Small intestine (tissue), 7 donors: ENCODE results near the gene TOR1AIP1. TPM values are rescaled to one million over a fixed set of nuclear protein-coding genes. Genes with fewer than 3 reads are reported as not detected.

ENCODE experiments used
- DNase-seq, 2 donors: peaks; one replicate each; pipeline versions ENCODE4 v3.0.0 to v3.0.0-alpha.2; 2013
- FAIRE-seq: peaks from 2 replicates; lab custom pipeline; 2012; peaks lifted over from hg19 to GRCh38; lab: Jason Lieb, UNC
- H3K27ac ChIP-seq, 3 donors: one replicate each; pipeline ENCODE4 v1.5.1; 2013; ENCODE audit warnings: low read length in 2 of 3, mild to moderate bottlenecking in 2 of 3, control low read depth in 1 of 3, inconsistent platforms in 1 of 3, low read depth in 1 of 3, moderate library complexity in 1 of 3
- H3K27me3 ChIP-seq, 3 donors: one replicate each; pipeline ENCODE4 v1.6.1; 2013; ENCODE audit warnings: low read length in 3 of 3, inconsistent platforms in 1 of 3; ENCODE audit not compliant: control insufficient read depth in 3 of 3, insufficient read depth in 3 of 3
- H3K36me3 ChIP-seq, 3 donors: one replicate each; pipeline ENCODE4 v1.6.1; 2013; ENCODE audit warnings: low read length in 3 of 3, inconsistent platforms in 1 of 3, low read depth in 1 of 3, mild to moderate bottlenecking in 1 of 3, moderate library complexity in 1 of 3; ENCODE audit not compliant: control insufficient read depth in 3 of 3, insufficient read depth in 2 of 3
- H3K4me1 ChIP-seq, 3 donors: one replicate each; pipeline ENCODE4 v1.6.1; 2013; ENCODE audit warnings: low read length in 2 of 3, inconsistent platforms in 1 of 3, low read depth in 1 of 3, mild to moderate bottlenecking in 1 of 3, moderate library complexity in 1 of 3; ENCODE audit not compliant: control insufficient read depth in 3 of 3, insufficient read depth in 2 of 3
- H3K4me3 ChIP-seq, 3 donors: one replicate each; pipeline ENCODE4 v1.5.1; 2013; ENCODE audit warnings: low read length in 3 of 3, control low read depth in 1 of 3, inconsistent platforms in 1 of 3, low read depth in 1 of 3, mild to moderate bottlenecking in 1 of 3, moderate library complexity in 1 of 3
- H3K9me3 ChIP-seq, 2 donors: one replicate each; pipeline ENCODE4 v1.6.1; 2013; ENCODE audit warnings: low read depth in 1 of 2, low read length in 1 of 2; ENCODE audit not compliant: control insufficient read depth in 2 of 2, insufficient read depth in 1 of 2
- WGBS, 3 donors: extraction: QIAGEN DNeasy Blood & Tissue Kit; methylation state at CpG; one replicate each; pipeline ENCODE4 v1.1.7; 2013; 5-methylcytosine and 5-hydroxymethylcytosine counted together
- polyA plus RNA-seq, 4 donors: library from polyadenylated mRNA; stranded (reverse) in 3 of 4; unstranded in 1 of 4; fragments of 200-250 nt in 3 of 4; fragments of 120-200 nt in 1 of 4; gene quantifications; one replicate each; pipeline versions ENCODE4 v1.2.1 to v1.2.3, GENCODE V29; 2013
- donor health status: healthy with polysubstance abuse.
- donor health status: control.
- donor health status: control.
- donor health status: Bipolar disorder and iron deficiency.
- donor health status: healthy.

TOR1AIP1 gene
- polyA plus RNA-seq, 4 donors = 5.8 to 24.6 (median 11.5) TPM

GRCh38 chr1:179923029-179923428 is 40.9 kb downstream of the TOR1AIP1 start:
- H3K9me3 ChIP-seq = no peaks in the 10 kb centered on the region
- H3K4me3 ChIP-seq = no peak overlapping the region
- peaks cover under 1 to 8% (median 6%) of the 10 kb centered on the region in 3 donors for H3K36me3 ChIP-seq
- DNase-seq = no peak
- no peak overlapping the region for H3K27ac ChIP-seq
- peaks cover 0 to 2% (median under 1%) of the 10 kb centered on the region in 3 donors for H3K4me1 ChIP-seq
- H3K27me3 ChIP-seq = no peaks in the 10 kb centered on the region
- FAIRE-seq = no peak

GRCh38 chr1:179924268-179924667 is 42.2 kb downstream of the TOR1AIP1 start:
- Histone ChIP-seq H3K27ac (no peak overlapping the region), H3K27me3 (no peaks in the 10 kb centered on the region), H3K4me3 (no peak overlapping the region), H3K36me3 (peaks cover 0 to 7% (median 3%) of the 10 kb centered on the region in 3 donors), H3K9me3 (no peaks in the 10 kb centered on the region), H3K4me1 (peaks cover 0 to 3% (median 2%) of the 10 kb centered on the region in 3 donors)
- 88 to 100% (median 100%) methylated on average over 1 of the region's 1 CpG for WGBS, 3 donors
- DNase-seq (no peak), FAIRE-seq (no peak)

GRCh38 chr1:179925302-179925701 is 43.2 kb downstream of the TOR1AIP1 start:
- 91 to 94% (median 92%) methylated on average over 5 of the region's 5 CpGs for WGBS, 3 donors
- no peaks in the 10 kb centered on the region for H3K27me3 ChIP-seq
- no peak for FAIRE-seq
- no peaks in the 10 kb centered on the region for H3K9me3 ChIP-seq
- no peak for DNase-seq
- peaks cover 0 to 5% (median 3%) of the 10 kb centered on the region in 3 donors for H3K36me3 ChIP-seq
- H3K4me3 ChIP-seq = no peak overlapping the region
- H3K4me1 ChIP-seq = peaks cover 0 to 3% (median 2%) of the 10 kb centered on the region in 3 donors
- no peak overlapping the region for H3K27ac ChIP-seq

- FAIRE-seq (no peak), DNase-seq (no peak)
- Histone ChIP-seq H3K27ac (no peak overlapping the region), H3K9me3 (no peaks in the 10 kb centered on the region), H3K27me3 (no peaks in the 10 kb centered on the region), H3K4me3 (no peak overlapping the region), H3K36me3 (peaks cover 0 to 3% (median 0%) of the 10 kb centered on the region in 3 donors), H3K4me1 (peaks cover 0 to 3% (median 2%) of the 10 kb centered on the region in 3 donors)
- WGBS, 3 donors = 78 to 79% (median 78%) methylated on average over 4 of the region's 4 CpGs
Observed at GRCh38 chr1:179925922-179926849, 44.1 kb downstream of the TOR1AIP1 start.

GRCh38 chr1:179926850-179927205 is 44.7 kb downstream of the TOR1AIP1 start:
- Histone ChIP-seq H3K9me3 (no peaks in the 10 kb centered on the region), H3K27ac (no peak overlapping the region), H3K4me1 (peaks cover 0 to 3% (median 2%) of the 10 kb centered on the region in 3 donors), H3K4me3 (no peak overlapping the region), H3K27me3 (no peaks in the 10 kb centered on the region), H3K36me3 (no peaks in the 10 kb centered on the region)
- WGBS, 3 donors = 97% methylated on average over 3 of the region's 3 CpGs
- DNase-seq = no peak
- FAIRE-seq = no peak

- FAIRE-seq (no peak), DNase-seq (peak; percentile 77 to 93)
- H3K4me1 ChIP-seq = peaks cover 0 to 3% (median 2%) of the 10 kb centered on the region in 3 donors
- peaks cover 0 to 3% of the 10 kb centered on the region in 2 donors for H3K9me3 ChIP-seq
- H3K27me3 ChIP-seq = no peaks in the 10 kb centered on the region
- no peaks in the 10 kb centered on the region for H3K36me3 ChIP-seq
- peak overlapping the region in 1 of 3 donors; percentile 32 for H3K27ac ChIP-seq
- WGBS, 3 donors = 6 to 32% (median 21%) methylated on average over 2 of the region's 2 CpGs
- H3K4me3 ChIP-seq = no peak overlapping the region
Observed at GRCh38 chr1:179929955-179930798, 48.1 kb downstream of the TOR1AIP1 start.

- no peak for FAIRE-seq
- H3K4me1 ChIP-seq = peaks cover 0 to 3% (median 2%) of the 10 kb centered on the region in 3 donors
- peaks cover 0 to 3% of the 10 kb centered on the region in 2 donors for H3K9me3 ChIP-seq
- H3K27ac ChIP-seq = no peak overlapping the region
- H3K4me3 ChIP-seq = no peak overlapping the region
- DNase-seq = peak; percentile 57 to 88
- no peaks in the 10 kb centered on the region for H3K36me3 ChIP-seq
- WGBS, 3 donors = 17 to 66% (median 43%) methylated on average over 3 of the region's 3 CpGs
- no peaks in the 10 kb centered on the region for H3K27me3 ChIP-seq
Observed at GRCh38 chr1:179930867-179931266, 48.8 kb downstream of the TOR1AIP1 start.

GRCh38 chr1:179933219-179933618 is 51.1 kb downstream of the TOR1AIP1 start:
- FAIRE-seq (no peak), DNase-seq (peak in 1 of 2 donors; percentile 67)
- Histone ChIP-seq H3K4me3 (no peak overlapping the region), H3K9me3 (peaks cover 0 to 3% of the 10 kb centered on the region in 2 donors), H3K27me3 (no peaks in the 10 kb centered on the region), H3K27ac (no peak overlapping the region), H3K36me3 (no peaks in the 10 kb centered on the region), H3K4me1 (no peaks in the 10 kb centered on the region)
- WGBS, 3 donors = 69 to 85% (median 82%) methylated on average over 2 of the region's 2 CpGs
